ENCODE results near the gene SNAPC2.

Gene SNAPC2

GRCh38 chr19:7924241-7924640 lies 4.1 kb downstream of the SNAPC2 start:
- no peak for DNase-seq
- no peaks in the 10 kb centered on the region for H3K4me1 ChIP-seq (ENCODE audit: low read length)

GRCh38 chr19:7924651-7925170 lies 4.6 kb downstream of the SNAPC2 start:
- peak overlapping the region; percentile 63; the same call in 1 of the 2 replicates for H3K4me2 ChIP-seq (ENCODE audit: low read depth, low read length)
- H3F3A ChIP-seq (ENCODE audit: insufficient read depth, low read length) = peaks cover 13% of the 10 kb centered on the region
- no peaks in the 10 kb centered on the region for H3K9me3 ChIP-seq (replicated peaks; ENCODE audit: insufficient read depth, low read length)
- DNase-seq = no peak
- H3K4me1 ChIP-seq (ENCODE audit: low read length) = no peaks in the 10 kb centered on the region
- no peak overlapping the region for H2AFZ ChIP-seq (ENCODE audit: low read length)
- H3K4me3 ChIP-seq (ENCODE audit: low read length) = no peak overlapping the region
- peaks cover 16% of the 10 kb centered on the region; the same call in 1 of the 2 replicates for H4K20me1 ChIP-seq (ENCODE audit: insufficient read depth, low read length)
- H3K79me2 ChIP-seq (ENCODE audit: low read length) = no peaks in the 10 kb centered on the region
- no peaks in the 10 kb centered on the region for H3K36me3 ChIP-seq (replicated peaks; ENCODE audit: insufficient read depth, low read length)
- no peak overlapping the region for H3K27ac ChIP-seq (ENCODE audit: low read length)
- no peak overlapping the region for H3K9ac ChIP-seq (ENCODE audit: low read length)
- H3K27me3 ChIP-seq (replicated peaks; ENCODE audit: insufficient read depth, low read length) = no peaks in the 10 kb centered on the region
- TF ChIP-seq, protein P1, sequence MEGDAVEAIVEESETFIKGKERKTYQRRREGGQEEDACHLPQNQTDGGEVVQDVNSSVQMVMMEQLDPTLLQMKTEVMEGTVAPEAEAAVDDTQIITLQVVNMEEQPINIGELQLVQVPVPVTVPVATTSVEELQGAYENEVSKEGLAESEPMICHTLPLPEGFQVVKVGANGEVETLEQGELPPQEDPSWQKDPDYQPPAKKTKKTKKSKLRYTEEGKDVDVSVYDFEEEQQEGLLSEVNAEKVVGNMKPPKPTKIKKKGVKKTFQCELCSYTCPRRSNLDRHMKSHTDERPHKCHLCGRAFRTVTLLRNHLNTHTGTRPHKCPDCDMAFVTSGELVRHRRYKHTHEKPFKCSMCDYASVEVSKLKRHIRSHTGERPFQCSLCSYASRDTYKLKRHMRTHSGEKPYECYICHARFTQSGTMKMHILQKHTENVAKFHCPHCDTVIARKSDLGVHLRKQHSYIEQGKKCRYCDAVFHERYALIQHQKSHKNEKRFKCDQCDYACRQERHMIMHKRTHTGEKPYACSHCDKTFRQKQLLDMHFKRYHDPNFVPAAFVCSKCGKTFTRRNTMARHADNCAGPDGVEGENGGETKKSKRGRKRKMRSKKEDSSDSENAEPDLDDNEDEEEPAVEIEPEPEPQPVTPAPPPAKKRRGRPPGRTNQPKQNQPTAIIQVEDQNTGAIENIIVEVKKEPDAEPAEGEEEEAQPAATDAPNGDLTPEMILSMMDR (IDR thresholded peaks at IDR 0.05; ENCODE audit: low read length) = no peak
- TF ChIP-seq EZH2 (optimal IDR thresholded peaks at IDR 0.05; ENCODE audit: low read depth, low read length) = no peak
- H3K9me2 ChIP-seq (replicated peaks; ENCODE audit: insufficient read depth, low read length) = no peaks in the 10 kb centered on the region

More at GRCh38 chr19:7924241-7924640, 4.1 kb downstream of the SNAPC2 start:
- no peaks in the 10 kb centered on the region for H3K9me2 ChIP-seq (replicated peaks; ENCODE audit: insufficient read depth, low read length)
- H3K9ac ChIP-seq (ENCODE audit: low read length) = no peak overlapping the region
- no peaks in the 10 kb centered on the region for H3K27me3 ChIP-seq (replicated peaks; ENCODE audit: insufficient read depth, low read length)
- TF ChIP-seq EZH2 (optimal IDR thresholded peaks at IDR 0.05; ENCODE audit: low read depth, low read length) (no peak), EZH2phosphoT487 (IDR thresholded peaks at IDR 0.05; ENCODE audit: low read length) (no peak)
- TF ChIP-seq, protein P1 (IDR thresholded peaks at IDR 0.05; ENCODE audit: low read length) = no peak
- no peak overlapping the region for H2AFZ ChIP-seq (ENCODE audit: low read length)
- H4K20me1 ChIP-seq (ENCODE audit: insufficient read depth, low read length) = peaks cover 16% of the 10 kb centered on the region; the same call in 1 of the 2 replicates
- H3F3A ChIP-seq (ENCODE audit: insufficient read depth, low read length) = peaks cover 16% of the 10 kb centered on the region
- no peaks in the 10 kb centered on the region for H3K79me2 ChIP-seq (ENCODE audit: low read length)
- H3K27ac ChIP-seq (ENCODE audit: low read length) = no peak overlapping the region
- H3K36me3 ChIP-seq (replicated peaks; ENCODE audit: insufficient read depth, low read length) = no peaks in the 10 kb centered on the region
- no peak overlapping the region for H3K4me2 ChIP-seq (ENCODE audit: low read depth, low read length)
- no peaks in the 10 kb centered on the region for H3K9me3 ChIP-seq (replicated peaks; ENCODE audit: insufficient read depth, low read length)
- H3K4me3 ChIP-seq (ENCODE audit: low read length) = no peak overlapping the region

DNA sequence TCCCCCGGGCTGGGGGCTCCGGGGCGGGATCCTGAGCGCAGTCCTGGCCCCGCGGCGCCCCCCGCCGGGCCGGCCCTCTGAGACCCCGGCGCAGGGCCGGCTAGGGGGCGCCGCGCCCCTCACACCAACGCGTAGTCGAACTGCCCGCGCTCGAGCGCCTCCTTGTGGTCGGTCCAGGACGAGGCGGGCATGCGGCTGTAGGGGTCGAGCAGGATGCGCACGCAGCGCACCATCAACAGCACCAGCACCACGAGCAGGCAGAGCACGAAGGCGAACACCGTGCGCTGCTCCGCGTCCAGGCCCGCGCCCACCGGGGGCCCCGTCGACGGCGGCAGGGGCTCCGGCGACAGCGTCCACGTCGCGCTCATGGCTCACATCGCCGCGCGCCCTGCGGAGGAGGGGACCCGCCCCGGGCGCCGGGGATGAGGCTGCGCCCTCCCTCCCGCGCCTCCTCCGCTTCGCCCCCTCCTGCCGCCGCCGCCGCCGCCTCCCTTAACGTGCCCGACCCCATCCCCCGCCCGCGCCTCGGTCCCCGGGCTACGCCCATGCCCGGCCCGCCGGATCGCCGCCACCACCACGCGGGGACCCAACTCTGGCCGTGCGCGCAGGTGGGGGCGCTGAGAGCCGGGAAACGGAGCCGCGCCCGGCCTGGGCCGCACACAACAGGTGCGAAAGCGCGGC lies 5.2 kb downstream of the SNAPC2 start:
- Histone ChIP-seq H3K27me3 (replicated peaks; ENCODE audit: insufficient read depth, low read length) (no peaks in the 10 kb centered on the region), H2AFZ (ENCODE audit: low read length) (no peak overlapping the region), H4K20me1 (ENCODE audit: insufficient read depth, low read length) (peaks cover 16% of the 10 kb centered on the region; the same call in 1 of the 2 replicates), H3K4me2 (ENCODE audit: low read depth, low read length) (peak overlapping the region; percentile 63), H3K9me3 (replicated peaks; ENCODE audit: insufficient read depth, low read length) (no peaks in the 10 kb centered on the region), H3K9me2 (replicated peaks; ENCODE audit: insufficient read depth, low read length) (no peaks in the 10 kb centered on the region), H3K27ac (ENCODE audit: low read length) (no peak overlapping the region), H3K9ac (ENCODE audit: low read length) (no peak overlapping the region), H3K4me3 (ENCODE audit: low read length) (peak overlapping the region; percentile 23), H3K79me2 (ENCODE audit: low read length) (no peaks in the 10 kb centered on the region), H3F3A (ENCODE audit: insufficient read depth, low read length) (peaks cover 10% of the 10 kb centered on the region), H3K4me1 (ENCODE audit: low read length) (no peaks in the 10 kb centered on the region), H3K36me3 (replicated peaks; ENCODE audit: insufficient read depth, low read length) (no peaks in the 10 kb centered on the region)
- no peak for TF ChIP-seq EZH2 (optimal IDR thresholded peaks at IDR 0.05; ENCODE audit: low read depth, low read length)
- TF ChIP-seq EZH2phosphoT487 (IDR thresholded peaks at IDR 0.05; ENCODE audit: low read length) = no peak
- TF ChIP-seq, protein P1 (IDR thresholded peaks at IDR 0.05; ENCODE audit: low read length) = peak; percentile 88
- peak; percentile 81 for DNase-seq
